NAMALWA (cell line): ENCODE results near the gene METTL25.

Experiments used
- DNase-seq: peaks from one replicate; pipeline ENCODE4 v3.0.0-alpha.2; 2015; ENCODE audit warnings: low spot score

The METTL25 gene

GRCh38 chr12:82525616-82526015 is 167.3 kb downstream of the METTL25 start:
- DNase-seq: no peak

GRCh38 chr12:82527165-82527780 is 168.9 kb downstream of the METTL25 start:
- DNase-seq: peak; percentile 84
